HG03045 (cell line): Measurements from ENCODE around the gene ANKRD34B.
"Not testable (repeated sequence)": the region's sequence is repeated elsewhere in the genome, so short reads cannot be mapped to it uniquely, and the experiment has no call there.

Source experiments
- ATAC-seq: cut with Tn5 transposase; IDR thresholded peaks from one replicate; pipeline ENCODE4 v1.9.1; 2021; ENCODE audit warnings: mild to moderate bottlenecking, moderate library complexity; ENCODE audit not compliant: unreplicated experiment

ANKRD34B gene

DNA sequence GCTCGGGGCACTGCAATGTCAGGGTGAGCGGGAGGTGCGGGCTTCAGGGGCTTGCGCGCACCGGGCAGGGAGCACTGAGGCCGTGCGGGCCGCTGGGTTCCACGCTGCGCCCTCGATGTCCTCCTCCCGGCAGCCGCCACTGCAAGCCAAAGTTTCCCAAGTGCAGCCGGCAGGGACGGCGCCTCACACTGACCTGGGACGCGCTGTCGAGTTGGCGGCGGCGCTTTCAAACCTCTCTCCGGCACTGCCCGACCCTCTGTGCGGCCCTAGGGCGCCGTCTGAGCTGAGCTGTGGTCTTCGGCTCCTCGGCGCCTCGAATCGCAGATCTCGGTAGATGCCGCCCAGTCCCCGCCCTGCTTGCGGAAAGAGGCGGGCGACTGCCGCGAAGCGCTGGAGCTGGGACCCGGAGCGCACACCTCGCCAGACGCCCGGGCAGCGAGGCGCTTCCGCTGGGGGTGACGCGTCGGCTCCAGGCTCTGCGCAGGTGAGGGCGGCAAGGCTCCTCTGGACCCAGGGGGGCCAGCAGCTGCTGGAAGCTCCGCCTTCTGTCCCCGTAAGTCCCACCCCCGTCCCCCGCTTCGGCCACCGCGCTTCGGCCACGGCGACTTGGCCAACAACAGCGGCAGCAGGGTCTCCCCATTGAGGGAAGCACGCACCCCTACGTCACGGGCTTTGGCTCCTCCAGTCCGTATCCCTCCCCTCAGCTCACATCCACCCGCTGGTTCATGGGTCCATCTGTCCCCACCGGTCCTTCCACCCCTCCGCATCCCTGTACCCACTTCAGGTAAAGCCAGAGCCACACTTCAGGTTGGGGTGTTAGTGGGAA is at the start of gene ANKRD34B:
TSS of gene ANKRD34B (minus strand) at position 320 of the 826 bp plus-strand sequence. CDS start 10,261 bp downstream, outside the sequence.
- ATAC-seq = no peak

GRCh38 chr5:80619086-80619485 is 49.0 kb upstream of the ANKRD34B start:
- ATAC-seq = no peak

GRCh38 chr5:80618438-80618837 is 48.4 kb upstream of the ANKRD34B start:
- no peak for ATAC-seq

DNA sequence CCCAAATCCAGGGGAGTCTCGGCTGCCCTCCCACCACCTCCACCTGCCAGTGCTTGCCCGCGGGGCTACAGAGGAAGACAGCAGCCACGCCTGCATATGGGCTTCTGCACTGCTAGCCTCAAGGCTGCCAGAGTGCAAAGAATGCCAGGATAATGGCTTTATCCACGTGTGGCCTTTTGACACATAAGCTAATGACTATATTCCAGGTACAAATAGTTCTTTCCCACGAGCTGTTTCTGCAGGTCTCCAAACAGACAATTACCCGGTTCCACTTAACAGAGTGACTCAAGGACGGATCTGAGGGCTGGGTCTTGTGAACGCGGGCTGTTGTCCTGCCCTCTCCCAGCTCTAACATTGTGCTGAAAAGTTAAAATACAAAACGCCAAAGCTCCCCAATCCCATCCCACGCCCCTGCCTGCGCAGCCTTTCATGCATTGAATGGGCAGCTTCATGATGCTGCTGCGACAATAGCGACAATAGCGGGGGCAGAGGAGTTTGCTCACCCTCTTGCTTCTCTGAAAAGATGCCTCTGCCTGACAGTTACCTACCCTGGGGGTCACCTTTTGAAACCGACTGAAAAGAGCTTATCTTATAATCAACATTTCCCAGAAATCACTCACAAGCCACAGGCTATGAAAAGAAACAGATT is 45.3 kb upstream of the ANKRD34B start:
- no peak for ATAC-seq

GRCh38 chr5:80609692-80610091 is 39.6 kb upstream of the ANKRD34B start:
- no peak for ATAC-seq

GRCh38 chr5:80608731-80609130 is 38.7 kb upstream of the ANKRD34B start:
- no peak for ATAC-seq

DNA sequence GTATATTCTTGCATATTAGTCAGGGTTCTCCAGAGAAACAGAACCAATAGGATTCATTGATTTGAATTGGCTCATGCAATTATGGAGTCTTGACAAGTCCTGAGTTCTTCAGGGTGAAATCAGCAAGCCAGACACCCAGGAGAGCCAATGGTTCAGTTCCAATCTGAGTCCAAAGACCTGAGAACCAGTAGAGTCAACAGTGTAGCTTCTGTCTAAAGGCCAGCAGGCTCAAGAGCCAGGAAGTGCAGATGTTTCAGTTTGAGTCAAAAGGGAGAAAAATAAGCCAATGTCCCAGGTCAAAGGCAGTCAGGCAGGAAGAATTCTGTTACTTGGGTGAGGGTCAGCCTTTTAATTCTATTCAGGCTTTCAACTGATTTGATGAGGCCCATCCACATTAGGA is 37.8 kb upstream of the ANKRD34B start:
- no peak for ATAC-seq

- ATAC-seq = no peak
These were observed 37.3 kb upstream of the ANKRD34B start for GRCh38 chr5:80607343-80607742.

GRCh38 chr5:80600943-80601693 is 31.0 kb upstream of the ANKRD34B start:
- ATAC-seq = no peak

DNA sequence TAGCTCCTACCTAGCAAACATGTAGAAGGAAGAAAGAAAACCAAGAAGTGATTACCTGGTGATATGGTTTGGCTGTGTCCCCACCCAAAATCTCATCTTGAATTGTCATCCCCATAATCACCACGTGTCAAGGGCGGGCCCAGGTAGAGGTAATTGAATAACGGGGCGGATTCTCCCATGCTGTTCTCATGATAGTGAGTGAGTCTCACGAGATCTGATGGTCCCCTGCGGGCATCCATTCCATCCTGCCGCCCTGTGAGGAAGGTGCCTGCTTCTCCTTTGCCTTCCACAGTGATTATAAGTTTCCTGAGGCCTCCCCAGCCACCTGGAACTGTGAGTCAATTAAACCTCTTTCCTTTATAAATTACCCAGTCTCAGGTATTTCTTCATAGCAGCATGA is 27.4 kb upstream of the ANKRD34B start:
- ATAC-seq = no peak

GRCh38 chr5:80594810-80595209 is 24.7 kb upstream of the ANKRD34B start:
- ATAC-seq = no peak

DNA sequence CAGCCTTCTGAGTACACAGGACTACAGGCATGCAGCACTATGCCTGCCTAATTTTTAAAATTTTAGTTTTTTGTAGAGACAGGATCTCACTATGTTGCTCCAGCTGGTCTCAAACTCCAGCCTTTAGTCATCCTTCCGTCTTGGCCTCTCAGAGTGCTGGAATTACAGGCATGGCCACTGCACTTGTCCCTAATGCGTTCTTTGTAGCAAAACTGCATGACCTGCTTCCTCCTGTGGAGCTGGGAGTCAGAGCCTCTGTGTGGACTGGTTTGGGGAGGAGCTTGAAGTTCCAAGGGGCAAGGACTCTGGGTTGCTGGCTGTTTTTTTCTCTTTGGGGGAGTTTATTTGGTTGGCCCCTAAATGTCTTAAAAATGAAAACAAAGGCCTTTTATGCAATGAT is 22.7 kb upstream of the ANKRD34B start:
- no peak for ATAC-seq

DNA sequence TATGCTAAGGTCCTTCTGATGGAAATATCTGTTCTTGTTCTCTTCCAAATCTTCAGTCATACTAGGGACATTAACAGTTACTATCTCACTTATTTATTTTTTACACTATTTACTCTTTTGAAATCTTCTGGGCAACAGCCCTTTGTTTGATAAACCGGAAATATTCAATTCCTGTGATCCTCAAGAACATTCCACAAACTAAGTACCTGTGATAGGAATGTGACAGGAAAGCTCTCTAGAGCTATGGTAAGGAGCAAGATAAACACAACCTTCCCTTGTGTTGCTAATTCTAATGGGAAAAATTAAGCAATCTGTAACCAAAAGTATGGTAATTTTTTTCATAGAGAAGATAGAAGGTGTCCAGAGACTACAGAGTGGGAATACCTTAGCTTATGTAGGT is 22.0 kb upstream of the ANKRD34B start:
- no peak for ATAC-seq

GRCh38 chr5:80591352-80591751 is 21.3 kb upstream of the ANKRD34B start:
- no peak for ATAC-seq

GRCh38 chr5:80590766-80591165 is 20.7 kb upstream of the ANKRD34B start:
- ATAC-seq = no peak

GRCh38 chr5:80588858-80589540 is 18.9 kb upstream of the ANKRD34B start:
- ATAC-seq = no peak

DNA sequence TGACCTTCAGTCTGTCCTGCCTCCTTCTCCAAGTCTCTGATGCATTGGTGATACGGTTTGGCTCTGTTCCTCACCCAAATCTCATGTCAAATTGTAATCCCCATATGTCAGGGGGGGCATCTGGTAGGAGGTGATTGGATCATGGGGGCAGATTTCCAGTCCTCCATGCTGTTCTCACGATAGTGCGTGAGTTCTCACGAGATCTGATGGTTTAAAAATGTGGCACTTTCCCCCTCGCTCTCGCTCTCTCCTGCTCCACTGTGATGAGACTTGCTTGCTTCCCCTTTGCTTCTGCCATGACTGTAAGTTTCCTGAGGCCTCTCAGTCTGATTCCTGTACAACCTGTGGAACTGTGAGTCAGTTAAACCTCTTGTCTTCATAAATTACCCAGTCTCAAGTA is 14.7 kb upstream of the ANKRD34B start:
- no peak for ATAC-seq

DNA sequence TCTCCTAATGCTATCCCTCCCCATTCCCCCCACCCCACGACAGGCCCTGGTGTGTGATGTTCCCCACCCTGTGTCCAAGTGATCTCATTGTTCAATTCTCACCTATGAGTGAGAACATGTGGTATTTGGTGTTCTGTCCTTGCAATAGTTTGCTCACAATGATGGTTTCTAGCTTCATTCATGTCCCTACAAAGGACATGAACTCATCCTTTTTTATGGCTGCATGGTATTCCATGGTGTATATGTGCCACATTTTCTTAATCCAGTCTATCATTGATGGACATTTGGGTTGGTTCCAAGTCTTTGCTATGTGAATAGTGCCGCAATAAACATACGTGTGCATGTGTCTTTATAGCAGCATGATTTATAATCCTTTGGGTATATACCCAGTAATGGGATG is 10.2 kb upstream of the ANKRD34B start:
- ATAC-seq = not testable (repeated sequence)

DNA sequence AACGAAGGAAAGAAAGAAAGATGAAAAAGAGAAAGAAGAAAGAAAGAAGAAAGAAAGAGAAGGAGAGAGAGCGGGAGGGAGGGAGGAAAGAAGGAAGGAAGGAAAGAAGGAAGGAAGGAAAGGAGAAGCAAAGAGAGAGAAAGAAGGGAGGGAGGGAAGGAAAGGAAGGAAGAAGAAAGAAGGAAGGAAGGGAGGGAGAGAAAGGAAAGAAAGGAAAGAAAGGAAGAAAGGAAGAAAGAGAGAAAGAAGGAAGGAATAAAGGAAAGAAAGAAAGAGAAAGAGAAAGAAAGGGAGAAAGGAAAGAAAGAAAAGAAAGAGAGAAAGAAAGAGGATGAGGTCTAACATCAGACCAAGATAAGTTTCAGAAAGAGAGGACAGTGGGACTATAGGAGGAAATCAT is 9.0 kb upstream of the ANKRD34B start:
- ATAC-seq = no peak

GRCh38 chr5:80577707-80578106 is 7.6 kb upstream of the ANKRD34B start:
- no peak for ATAC-seq

- no peak for ATAC-seq
These were observed 6.3 kb upstream of the ANKRD34B start for GRCh38 chr5:80576383-80576782.
